HG03442 (cell line): ENCODE data around the gene CSNK1G3.

Source experiments
- ATAC-seq: cut with Tn5 transposase; IDR thresholded peaks from one replicate; pipeline ENCODE4 v1.9.1; 2021; ENCODE audit warnings: mild to moderate bottlenecking, moderate library complexity; ENCODE audit not compliant: unreplicated experiment

CSNK1G3 gene

GRCh38 chr5:123557907-123558306 lies 45.9 kb downstream of the CSNK1G3 start:
- no peak for ATAC-seq

- no peak for ATAC-seq
Measured at GRCh38 chr5:123558762-123559433, 46.9 kb downstream of the CSNK1G3 start.

GRCh38 chr5:123559434-123559775 lies 47.4 kb downstream of the CSNK1G3 start:
- ATAC-seq = no peak

- no peak for ATAC-seq
Measured at GRCh38 chr5:123561230-123561629, 49.3 kb downstream of the CSNK1G3 start.

GRCh38 chr5:123571927-123572326 lies 60.0 kb downstream of the CSNK1G3 start:
- ATAC-seq = no peak

- no peak for ATAC-seq
Measured at GRCh38 chr5:123578390-123578789, 66.4 kb downstream of the CSNK1G3 start.

- ATAC-seq = no peak
Measured at GRCh38 chr5:123579410-123579809, 67.4 kb downstream of the CSNK1G3 start.

GRCh38 chr5:123582550-123583285 lies 70.7 kb downstream of the CSNK1G3 start:
- ATAC-seq = no peak

- ATAC-seq = no peak
Measured at GRCh38 chr5:123585871-123586270, 73.9 kb downstream of the CSNK1G3 start.

GRCh38 chr5:123594434-123594833 lies 82.5 kb downstream of the CSNK1G3 start:
- ATAC-seq = no peak

- no peak for ATAC-seq
Measured at GRCh38 chr5:123597018-123597417, 85.0 kb downstream of the CSNK1G3 start.

GRCh38 chr5:123598028-123598689 lies 86.2 kb downstream of the CSNK1G3 start:
- no peak for ATAC-seq

- no peak for ATAC-seq
Measured at GRCh38 chr5:123599171-123599570, 87.2 kb downstream of the CSNK1G3 start.

GRCh38 chr5:123601610-123602009 lies 89.6 kb downstream of the CSNK1G3 start:
- ATAC-seq = no peak

GRCh38 chr5:123605822-123606221 lies 93.8 kb downstream of the CSNK1G3 start:
- ATAC-seq = peak; percentile 72

- no peak for ATAC-seq
Measured at GRCh38 chr5:123610209-123610608, 98.2 kb downstream of the CSNK1G3 start.

- peak; percentile 57 for ATAC-seq
Measured at GRCh38 chr5:123610665-123611405, 98.9 kb downstream of the CSNK1G3 start.

GRCh38 chr5:123611406-123611709 lies 99.4 kb downstream of the CSNK1G3 start:
- ATAC-seq = no peak

GRCh38 chr5:123617561-123617960 lies 105.6 kb downstream of the CSNK1G3 start:
- no peak for ATAC-seq

GRCh38 chr5:123626051-123626450 lies 114.1 kb downstream of the CSNK1G3 start:
- no peak for ATAC-seq

GRCh38 chr5:123628860-123629544 lies 117.0 kb downstream of the CSNK1G3 start:
- no peak for ATAC-seq
